Measurements from ENCODE around the gene PLEKHG5.
"Not testable (repeated sequence)": the region's sequence is repeated elsewhere in the genome, so short reads cannot be mapped to it uniquely, and the experiment has no call there.

DNA sequence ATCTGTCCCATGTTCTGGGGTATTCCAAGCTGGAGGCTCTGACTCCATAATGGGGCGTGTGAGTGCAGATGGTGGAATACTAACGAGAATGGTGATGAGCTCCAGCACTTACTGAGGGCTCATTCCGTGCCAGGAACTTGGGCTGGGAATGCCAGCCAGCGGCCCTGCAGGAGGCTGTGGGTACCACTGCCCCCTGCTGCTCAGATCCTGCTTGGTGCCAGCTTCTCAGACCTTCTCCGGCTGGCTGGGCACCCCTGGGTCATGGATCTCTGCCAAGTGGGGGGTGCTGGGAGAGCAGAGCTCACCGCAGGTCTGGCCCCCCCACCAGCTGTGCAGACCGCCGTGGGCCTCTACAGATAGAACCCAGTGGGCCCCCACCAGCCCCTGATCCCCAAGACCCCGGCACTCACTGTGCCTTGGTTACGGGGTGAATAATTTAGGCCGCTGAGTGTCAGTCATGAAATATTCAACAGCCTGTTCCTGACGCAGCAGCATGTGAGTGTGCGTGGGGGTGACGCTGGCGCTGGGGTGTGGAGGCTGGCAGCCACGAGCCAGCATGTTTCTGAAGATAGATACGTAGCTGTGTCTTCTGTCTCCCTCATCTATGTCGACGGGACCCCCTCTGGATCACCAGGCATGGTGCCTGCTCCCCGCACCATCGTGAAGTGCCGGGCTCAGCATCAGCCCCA is 54.3 kb downstream of the PLEKHG5 start:
- TF ChIP-seq, protein P1, sequence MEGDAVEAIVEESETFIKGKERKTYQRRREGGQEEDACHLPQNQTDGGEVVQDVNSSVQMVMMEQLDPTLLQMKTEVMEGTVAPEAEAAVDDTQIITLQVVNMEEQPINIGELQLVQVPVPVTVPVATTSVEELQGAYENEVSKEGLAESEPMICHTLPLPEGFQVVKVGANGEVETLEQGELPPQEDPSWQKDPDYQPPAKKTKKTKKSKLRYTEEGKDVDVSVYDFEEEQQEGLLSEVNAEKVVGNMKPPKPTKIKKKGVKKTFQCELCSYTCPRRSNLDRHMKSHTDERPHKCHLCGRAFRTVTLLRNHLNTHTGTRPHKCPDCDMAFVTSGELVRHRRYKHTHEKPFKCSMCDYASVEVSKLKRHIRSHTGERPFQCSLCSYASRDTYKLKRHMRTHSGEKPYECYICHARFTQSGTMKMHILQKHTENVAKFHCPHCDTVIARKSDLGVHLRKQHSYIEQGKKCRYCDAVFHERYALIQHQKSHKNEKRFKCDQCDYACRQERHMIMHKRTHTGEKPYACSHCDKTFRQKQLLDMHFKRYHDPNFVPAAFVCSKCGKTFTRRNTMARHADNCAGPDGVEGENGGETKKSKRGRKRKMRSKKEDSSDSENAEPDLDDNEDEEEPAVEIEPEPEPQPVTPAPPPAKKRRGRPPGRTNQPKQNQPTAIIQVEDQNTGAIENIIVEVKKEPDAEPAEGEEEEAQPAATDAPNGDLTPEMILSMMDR (IDR thresholded peaks at IDR 0.05): peak; percentile 36; the same call in 2 of the 3 replicates
- TF ChIP-seq JUN (IDR thresholded peaks at IDR 0.05): not testable (repeated sequence)
- TF ChIP-seq, protein P2, sequence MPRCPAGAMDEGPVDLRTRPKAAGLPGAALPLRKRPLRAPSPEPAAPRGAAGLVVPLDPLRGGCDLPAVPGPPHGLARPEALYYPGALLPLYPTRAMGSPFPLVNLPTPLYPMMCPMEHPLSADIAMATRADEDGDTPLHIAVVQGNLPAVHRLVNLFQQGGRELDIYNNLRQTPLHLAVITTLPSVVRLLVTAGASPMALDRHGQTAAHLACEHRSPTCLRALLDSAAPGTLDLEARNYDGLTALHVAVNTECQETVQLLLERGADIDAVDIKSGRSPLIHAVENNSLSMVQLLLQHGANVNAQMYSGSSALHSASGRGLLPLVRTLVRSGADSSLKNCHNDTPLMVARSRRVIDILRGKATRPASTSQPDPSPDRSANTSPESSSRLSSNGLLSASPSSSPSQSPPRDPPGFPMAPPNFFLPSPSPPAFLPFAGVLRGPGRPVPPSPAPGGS (IDR thresholded peaks at IDR 0.05): not testable (repeated sequence)
